Sigmoid colon (tissue), 7 donors: Measurements from ENCODE around the gene CASQ2. TPM values are rescaled to one million over a fixed set of nuclear protein-coding genes. Genes with fewer than 3 reads are reported as not detected.

Source experiments
- DNase-seq: peaks from one replicate; pipeline ENCODE4 v3.0.0-alpha.2; 2019
- H3K27ac ChIP-seq, 4 donors: fragments of 200-600 bp; sonication (generic); one replicate each; pipeline ENCODE4 v1.5.1; 2016 to 2019; ENCODE audit warnings: mild to moderate bottlenecking in 1 of 4
- H3K27me3 ChIP-seq, 3 donors: fragments of 200-600 bp; sonication (generic); one replicate each; pipeline ENCODE4 v1.5.1; 2019; ENCODE audit warnings: mild to moderate bottlenecking in 1 of 3
- H3K36me3 ChIP-seq, 4 donors: fragments of 200-600 bp; sonication (generic); one replicate each; pipeline ENCODE4 v1.5.1; 2016 to 2019
- H3K4me1 ChIP-seq, 4 donors: fragments of 200-600 bp; sonication (generic); one replicate each; pipeline ENCODE4 v1.5.1; 2017 to 2019
- H3K4me3 ChIP-seq, 4 donors: fragments of 200-600 bp; sonication (generic); one replicate each; pipeline ENCODE4 v1.5.1; 2017 to 2019; ENCODE audit warnings: mild to moderate bottlenecking in 2 of 4, moderate library complexity in 1 of 4
- H3K9me3 ChIP-seq, 4 donors: fragments of 200-600 bp in 3 of 4; sonication (generic) in 3 of 4; one replicate each; pipeline versions ENCODE4 v1.5.1 to v1.6.1; 2013 to 2019
- EP300 ChIP-seq, 4 donors: sonication (generic); formaldehyde crosslinking; IDR thresholded peaks; one replicate each; pipeline ENCODE4 v1.6.1; 2017; ENCODE audit warnings: antibody characterized with exemption in 4 of 4
- POLR2A ChIP-seq, 2 donors: fragments of 450-650 bp; IDR thresholded peaks; one replicate each; pipeline ENCODE4 v1.6.1; 2016; ENCODE audit warnings: antibody characterized with exemption in 2 of 2, mild to moderate bottlenecking in 2 of 2, moderate library complexity in 2 of 2
- POLR2AphosphoS5 ChIP-seq, 4 donors: sonication (generic); formaldehyde crosslinking; IDR thresholded peaks; one replicate each; pipeline ENCODE4 v1.6.1; 2017; ENCODE audit warnings: antibody characterized with exemption in 4 of 4
- WGBS, 2 donors: extraction: QIAGEN DNeasy Blood & Tissue Kit; methylation state at CpG; one replicate each; pipeline ENCODE4 v1.1.7; 2013; 5-methylcytosine and 5-hydroxymethylcytosine counted together
- intact Hi-C: fragments of 100-400 bp; cut with DNase I; formaldehyde crosslinking; loops from one replicate; pipeline ENCODE4 v1.15.1; 2023
- polyA plus RNA-seq, 3 donors: library from polyadenylated mRNA; stranded (reverse); fragments of 200-250 nt; gene quantifications; one replicate each; pipeline ENCODE4 v1.2.3, GENCODE V29; 2013
- total RNA-seq, 4 donors: library from RNA; depleted of rRNA; stranded (reverse); fragments of >200 nt; gene quantifications; one replicate each; pipeline ENCODE4 v1.1.0, GENCODE V29; 2016
- TF ChIP-seq, protein P1 (sequence below), 4 experiments: fragments of 450-650 bp in 3 of 4; fragments of 200-600 bp in 1 of 4; IDR thresholded peaks; one replicate each; pipeline ENCODE4 v1.5.1; 2016 to 2019; ENCODE audit warnings: antibody characterized with exemption in 4 of 4, mild to moderate bottlenecking in 3 of 4, moderate library complexity in 2 of 4
- donor health status: healthy with polysubstance abuse.
- donor health status: Bipolar disorder and iron deficiency.
- donor health status: healthy.

Gene CASQ2
- total and polyA plus RNA-seq, 7 donors: 0.46 to 160 (median 58.3) TPM

DNA sequence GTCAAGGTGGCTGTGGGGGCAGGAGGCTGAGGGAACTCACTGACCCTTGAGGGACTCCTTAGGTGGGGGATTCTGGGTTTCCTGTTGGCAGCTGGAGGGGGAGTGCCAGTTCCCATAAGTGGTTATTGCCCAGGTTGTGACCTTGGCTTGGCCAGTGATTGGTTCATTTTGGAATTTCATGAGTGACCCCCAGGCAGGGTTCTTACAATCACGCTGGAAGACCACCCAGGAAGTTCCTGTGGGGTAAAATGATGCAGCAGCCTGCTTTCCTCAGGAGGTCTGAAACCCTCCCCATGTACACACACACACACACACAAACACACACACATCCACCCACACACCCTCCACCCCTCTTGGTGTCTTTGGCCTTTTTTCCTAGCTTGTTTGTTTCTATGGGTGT lies 109.9 kb downstream of the CASQ2 start:
- Histone ChIP-seq H3K36me3 (peaks cover 0 to 40% (median 6%) of the 10 kb centered on the region in 4 donors), H3K27ac (no peak overlapping the region), H3K27me3 (no peaks in the 10 kb centered on the region), H3K9me3 (no peaks in the 10 kb centered on the region), H3K4me3 (no peak overlapping the region), H3K4me1 (peaks cover 0 to 30% (median 23%) of the 10 kb centered on the region in 4 donors)
- intact Hi-C loops: no loop called here
- TF ChIP-seq POLR2A (IDR thresholded peaks at IDR 0.05) (no peak), POLR2AphosphoS5 (IDR thresholded peaks at IDR 0.05) (no peak), EP300 (IDR thresholded peaks at IDR 0.05) (no peak)
- TF ChIP-seq, protein P1, sequence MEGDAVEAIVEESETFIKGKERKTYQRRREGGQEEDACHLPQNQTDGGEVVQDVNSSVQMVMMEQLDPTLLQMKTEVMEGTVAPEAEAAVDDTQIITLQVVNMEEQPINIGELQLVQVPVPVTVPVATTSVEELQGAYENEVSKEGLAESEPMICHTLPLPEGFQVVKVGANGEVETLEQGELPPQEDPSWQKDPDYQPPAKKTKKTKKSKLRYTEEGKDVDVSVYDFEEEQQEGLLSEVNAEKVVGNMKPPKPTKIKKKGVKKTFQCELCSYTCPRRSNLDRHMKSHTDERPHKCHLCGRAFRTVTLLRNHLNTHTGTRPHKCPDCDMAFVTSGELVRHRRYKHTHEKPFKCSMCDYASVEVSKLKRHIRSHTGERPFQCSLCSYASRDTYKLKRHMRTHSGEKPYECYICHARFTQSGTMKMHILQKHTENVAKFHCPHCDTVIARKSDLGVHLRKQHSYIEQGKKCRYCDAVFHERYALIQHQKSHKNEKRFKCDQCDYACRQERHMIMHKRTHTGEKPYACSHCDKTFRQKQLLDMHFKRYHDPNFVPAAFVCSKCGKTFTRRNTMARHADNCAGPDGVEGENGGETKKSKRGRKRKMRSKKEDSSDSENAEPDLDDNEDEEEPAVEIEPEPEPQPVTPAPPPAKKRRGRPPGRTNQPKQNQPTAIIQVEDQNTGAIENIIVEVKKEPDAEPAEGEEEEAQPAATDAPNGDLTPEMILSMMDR (IDR thresholded peaks at IDR 0.05): no peak
- DNase-seq: no peak
- 87 to 92% methylated on average over 1 of the region's 1 CpG for WGBS, 2 donors

DNA sequence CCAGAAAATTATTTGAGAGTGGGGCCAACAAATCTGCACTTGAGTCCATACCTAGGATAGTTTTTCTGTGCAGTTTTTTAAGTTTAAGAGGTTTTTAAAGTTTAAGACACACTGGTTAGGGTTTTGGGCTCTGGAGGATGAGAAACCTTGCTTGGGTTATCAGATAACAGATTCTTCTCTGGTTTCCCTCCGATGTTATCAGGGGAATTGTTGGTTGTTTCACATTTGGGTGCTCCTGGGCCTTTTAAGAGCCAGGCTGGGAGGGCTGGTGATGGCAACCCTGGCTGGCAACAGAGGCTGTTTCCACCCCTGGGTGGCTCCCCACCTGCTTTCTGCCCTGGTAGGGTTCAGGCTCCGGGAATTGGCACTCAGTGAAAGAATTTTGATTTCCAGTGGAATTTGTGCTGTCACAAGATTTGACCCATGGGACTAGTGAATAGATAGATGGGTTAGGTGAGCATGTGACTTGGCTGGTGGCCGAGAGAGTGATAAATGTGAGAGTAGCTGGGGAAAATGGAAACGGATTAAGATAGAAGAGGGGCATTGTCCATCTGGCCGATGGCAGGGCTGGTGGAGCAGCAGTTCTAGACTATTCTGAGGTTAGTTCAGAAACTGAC lies 111.9 kb downstream of the CASQ2 start:
- intact Hi-C loops: no loop called here
- no peak overlapping the region for H3K27ac ChIP-seq
- H3K4me3 ChIP-seq: no peak overlapping the region
- H3K4me1 ChIP-seq: peaks cover 0 to 30% (median 23%) of the 10 kb centered on the region in 4 donors
- 89 to 91% methylated on average over 5 of the region's 5 CpGs for WGBS, 2 donors
- H3K9me3 ChIP-seq: no peaks in the 10 kb centered on the region
- H3K27me3 ChIP-seq: no peaks in the 10 kb centered on the region
- TF ChIP-seq, protein P1 (IDR thresholded peaks at IDR 0.05): no peak
- TF ChIP-seq POLR2AphosphoS5 (IDR thresholded peaks at IDR 0.05) (no peak), EP300 (IDR thresholded peaks at IDR 0.05) (no peak), POLR2A (IDR thresholded peaks at IDR 0.05) (no peak)
- H3K36me3 ChIP-seq: peaks cover 0 to 43% (median 3%) of the 10 kb centered on the region in 4 donors
- DNase-seq: no peak

DNA sequence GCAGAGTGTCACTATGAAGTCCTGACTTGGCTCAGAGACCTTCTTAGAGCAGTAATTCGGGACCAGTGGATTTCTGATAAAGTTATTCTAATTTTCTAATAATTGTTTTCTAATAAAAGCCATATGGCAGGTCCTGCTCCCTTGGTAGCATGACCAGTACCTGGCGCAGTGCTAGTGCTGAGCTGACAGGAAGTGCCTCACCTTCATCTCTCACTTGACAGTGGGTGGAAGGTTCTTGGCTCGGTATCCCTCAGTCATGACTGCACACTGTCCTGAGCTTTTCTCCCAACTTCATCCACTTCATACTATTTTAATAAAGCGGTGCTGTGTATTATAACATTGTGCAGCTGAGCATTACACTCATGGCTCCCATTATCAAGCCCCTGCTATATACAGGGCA lies 112.6 kb downstream of the CASQ2 start:
- intact Hi-C loops: no loop called here
- Histone ChIP-seq H3K9me3 (no peaks in the 10 kb centered on the region), H3K36me3 (peaks cover 0 to 42% (median 3%) of the 10 kb centered on the region in 4 donors), H3K27ac (no peak overlapping the region), H3K4me1 (peaks cover 0 to 31% (median 25%) of the 10 kb centered on the region in 4 donors), H3K27me3 (no peaks in the 10 kb centered on the region), H3K4me3 (no peak overlapping the region)
- 85 to 96% methylated on average over 4 of the region's 4 CpGs for WGBS, 2 donors
- no peak for DNase-seq
- no peak for TF ChIP-seq EP300 (IDR thresholded peaks at IDR 0.05)
- TF ChIP-seq POLR2AphosphoS5 (IDR thresholded peaks at IDR 0.05): no peak
- TF ChIP-seq, protein P1 (IDR thresholded peaks at IDR 0.05): no peak
- TF ChIP-seq POLR2A (IDR thresholded peaks at IDR 0.05): no peak

DNA sequence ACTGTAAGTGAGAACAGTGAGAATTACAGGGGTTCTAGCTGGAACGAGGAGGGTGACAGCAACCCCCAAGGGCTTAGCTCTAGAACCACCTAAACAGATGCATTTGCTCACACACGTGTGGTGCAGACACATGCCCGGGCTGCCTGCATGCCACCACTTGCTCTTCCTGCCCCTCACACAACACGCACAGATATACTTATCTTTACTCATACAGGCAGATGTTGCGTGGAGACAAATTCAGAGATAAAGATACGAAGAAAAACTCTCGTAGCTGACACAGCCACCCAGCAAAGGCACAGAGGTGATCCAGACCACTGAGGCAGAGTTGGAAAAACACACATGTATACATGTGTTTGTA lies 113.2 kb downstream of the CASQ2 start:
- peak overlapping the region in 1 of 4 donors; percentile 22 for H3K27ac ChIP-seq
- TF ChIP-seq, protein P1 (IDR thresholded peaks at IDR 0.05): no peak
- TF ChIP-seq POLR2A (IDR thresholded peaks at IDR 0.05) (no peak), EP300 (IDR thresholded peaks at IDR 0.05) (no peak), POLR2AphosphoS5 (IDR thresholded peaks at IDR 0.05) (no peak)
- H3K36me3 ChIP-seq: peaks cover 0 to 35% (median under 1%) of the 10 kb centered on the region in 4 donors
- no peak overlapping the region for H3K4me3 ChIP-seq
- H3K4me1 ChIP-seq: peaks cover 0 to 37% (median 30%) of the 10 kb centered on the region in 4 donors
- intact Hi-C loops: no loop called here
- WGBS, 2 donors: 63 to 82% methylated on average over 7 of the region's 7 CpGs
- no peaks in the 10 kb centered on the region for H3K27me3 ChIP-seq
- no peak for DNase-seq
- no peaks in the 10 kb centered on the region for H3K9me3 ChIP-seq
